GM03348 (cell line): ENCODE results near the gene TNNC2.
"Not testable (repeated sequence)": the region's sequence is repeated elsewhere in the genome, so short reads cannot be mapped to it uniquely, and the experiment has no call there.

Source experiments
- DNase-seq: peaks from one replicate; pipeline ENCODE4 v3.0.0; 2012; ENCODE audit warnings: low spot score

TNNC2 gene

GRCh38 chr20:45827030-45827652 lies at the start of gene TNNC2:
Gene TNNC2, minus strand, starts transcription at chr20:45827312. Its CDS starts 64 bp downstream, at chr20:45827248.
- DNase-seq: no peak

- DNase-seq: no peak
Observed at GRCh38 chr20:45874576-45874975, 47.5 kb upstream of the TNNC2 start.

GRCh38 chr20:45874104-45874481 lies 47.0 kb upstream of the TNNC2 start:
- DNase-seq: not testable (repeated sequence)

- DNase-seq: no peak
Observed at GRCh38 chr20:45873409-45874103, 46.4 kb upstream of the TNNC2 start.

GRCh38 chr20:45872626-45873025 lies 45.5 kb upstream of the TNNC2 start:
- DNase-seq: no peak

GRCh38 chr20:45867819-45868176 lies 40.7 kb upstream of the TNNC2 start:
- peak; percentile 49 for DNase-seq

GRCh38 chr20:45867136-45867818 lies 40.2 kb upstream of the TNNC2 start:
- no peak for DNase-seq

GRCh38 chr20:45866454-45866853 lies 39.3 kb upstream of the TNNC2 start:
- no peak for DNase-seq

- DNase-seq: no peak
Observed at GRCh38 chr20:45863543-45864470, 36.7 kb upstream of the TNNC2 start.

- DNase-seq: no peak
Observed at GRCh38 chr20:45861221-45862075, 34.3 kb upstream of the TNNC2 start.

GRCh38 chr20:45860560-45861220 lies 33.6 kb upstream of the TNNC2 start:
- no peak for DNase-seq

GRCh38 chr20:45859916-45860315 lies 32.8 kb upstream of the TNNC2 start:
- no peak for DNase-seq

- DNase-seq: no peak
Observed at GRCh38 chr20:45857882-45858216, 30.7 kb upstream of the TNNC2 start.

- DNase-seq: peak; percentile 100
Observed at GRCh38 chr20:45857114-45857881, 30.2 kb upstream of the TNNC2 start, which contains the start of the genes ACOT8 and ZSWIM3. Gene ACOT8, minus strand, starts transcription at chr20:45857392. Its CDS starts 77 bp downstream, at chr20:45857315. Gene ZSWIM3, plus strand, starts transcription at chr20:45857614. Its CDS starts 212 bp downstream, at chr20:45857826.

GRCh38 chr20:45853484-45853883 lies 26.4 kb upstream of the TNNC2 start:
- no peak for DNase-seq

GRCh38 chr20:45852326-45852725 lies 25.2 kb upstream of the TNNC2 start:
- DNase-seq: no peak

GRCh38 chr20:45851501-45851900 lies 24.4 kb upstream of the TNNC2 start:
- DNase-seq: no peak

GRCh38 chr20:45850926-45851325 lies 23.8 kb upstream of the TNNC2 start:
- DNase-seq: no peak

- no peak for DNase-seq
Observed at GRCh38 chr20:45850238-45850637, 23.1 kb upstream of the TNNC2 start.
